ENCODE data around the gene INTS3. TPM values are rescaled to one million over a fixed set of nuclear protein-coding genes. Genes with fewer than 3 reads are reported as not detected.

INTS3 gene
- total and polyA plus RNA-seq, 10 of the 15 experiments (the other 5 are each of a cell fraction or from before 2014, with no cell fraction given) = 12.6 to 87.4 (median 30.8) TPM

- in situ Hi-C loops (cut with MboI) = no loop called here
- no peak for FAIRE-seq
- no peak for DNase-seq (ENCODE audit: low read depth, low spot score)
- no peak overlapping the region for H3K9ac ChIP-seq (ENCODE audit: control insufficient read depth, insufficient read depth, low read length)
- H4K20me1 ChIP-seq (ENCODE audit: control insufficient read depth, insufficient read depth) = no peaks in the 10 kb centered on the region
- no peaks in the 10 kb centered on the region for H3K9me3 ChIP-seq (replicated peaks; ENCODE audit: control insufficient read depth, insufficient read depth, low read length)
- peaks cover 3% of the 10 kb centered on the region; the same call in 1 of the 2 replicates for H3K79me2 ChIP-seq (ENCODE audit: control insufficient read depth, insufficient read depth, low read length)
- intact Hi-C loops (cut with micrococcal nuclease; ENCODE audit: unreplicated experiment) = no loop called here
- ChIA-PET SMC1A (ENCODE audit: uncharacterized antibody, unreplicated experiment) (interaction anchor here (0.7 to 2.5 kb wide), 8 partner anchors 9 to 185 kb away, joined by 3 to 13 read pairs (median 3); partner anchors contain the start of genes JTB and RAB13), RAD21 (ENCODE audit: unreplicated experiment) (interaction anchor here (0.6 to 0.8 kb wide), 2 partner anchors 120 to 185 kb away, joined by 3 read pairs; no protein-coding TSS in a partner anchor), CTCF (interaction anchor here (0.8 to 1.7 kb wide), 5 partner anchors 15 to 307 kb away, joined by 3 to 9 read pairs (median 4); partner anchors contain the start of gene RAB13), POLR2A (interaction anchor here (0.5 to 1.3 kb wide), 4 partner anchors 21 to 176 kb away, joined by 3 to 6 read pairs (median 3); partner anchors contain the start of gene JTB)
- WGBS (ENCODE audit: insufficient coverage, insufficient replicate concordance, low lambda C conversion rate, missing lambda C conversion rate) = 85% methylated on average over 7 of the region's 7 CpGs
- H3K4me3 ChIP-seq = no peak overlapping the region
- peaks cover 1 to 5% of the 10 kb centered on the region in 2 experiments; a peak in 2 of 4 replicates for H3K36me3 ChIP-seq (ENCODE audit: control insufficient read depth in 2 of 2, insufficient read depth in 2 of 2, low read length in 1 of 2)
- H3K4me1 ChIP-seq (ENCODE audit: control insufficient read depth, insufficient read depth, low read length) = peaks cover 39% of the 10 kb centered on the region
- no peak overlapping the region for H3K27ac ChIP-seq (ENCODE audit: control insufficient read depth, insufficient read depth)
- no peak overlapping the region for H3K4me2 ChIP-seq (ENCODE audit: control insufficient read depth, insufficient read depth)
- no peak overlapping the region for H2AFZ ChIP-seq (ENCODE audit: control insufficient read depth, low read depth, low read length)
- no TSS peak for BruUV-seq (replicated peaks)
- no peak for ATAC-seq
- TF ChIP-seq POLR2A (IDR thresholded peaks at IDR 0.05; ENCODE audit: low read depth, low read length) = peak; percentile 37
- no peak for TF ChIP-seq RBBP5 (conservative IDR thresholded peaks at IDR 0.05)
- no peak for TF ChIP-seq ZNF687 (IDR thresholded peaks at IDR 0.05)
- TF ChIP-seq SUZ12 (IDR thresholded peaks at IDR 0.05; ENCODE audit: unreplicated experiment) = no peak
- no peak for TF ChIP-seq CBFB (IDR thresholded peaks at IDR 0.05; ENCODE audit: low read depth)
- TF ChIP-seq, protein P1, sequence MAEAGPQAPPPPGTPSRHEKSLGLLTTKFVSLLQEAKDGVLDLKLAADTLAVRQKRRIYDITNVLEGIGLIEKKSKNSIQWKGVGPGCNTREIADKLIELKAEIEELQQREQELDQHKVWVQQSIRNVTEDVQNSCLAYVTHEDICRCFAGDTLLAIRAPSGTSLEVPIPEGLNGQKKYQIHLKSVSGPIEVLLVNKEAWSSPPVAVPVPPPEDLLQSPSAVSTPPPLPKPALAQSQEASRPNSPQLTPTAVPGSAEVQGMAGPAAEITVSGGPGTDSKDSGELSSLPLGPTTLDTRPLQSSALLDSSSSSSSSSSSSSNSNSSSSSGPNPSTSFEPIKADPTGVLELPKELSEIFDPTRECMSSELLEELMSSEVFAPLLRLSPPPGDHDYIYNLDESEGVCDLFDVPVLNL (IDR thresholded peaks at IDR 0.05; ENCODE audit: low read depth, low read length) = no peak
- TF ChIP-seq FOXK2 (IDR thresholded peaks at IDR 0.05) = no peak
- no peak for TF ChIP-seq ATF7 (IDR thresholded peaks at IDR 0.05; ENCODE audit: low read depth)
- no peaks in the 10 kb centered on the region for H3K27me3 ChIP-seq (replicated peaks in 1 of 2; ENCODE audit: control insufficient read depth in 2 of 2, insufficient read depth in 2 of 2, low read length in 1 of 2)
Observed at GRCh38 chr1:153801786-153802697, 74.2 kb downstream of the INTS3 start.

Measured in GM12878 (cell line).